Measurements from ENCODE around the gene PLBD2. TPM values are rescaled to one million over a fixed set of nuclear protein-coding genes. Genes with fewer than 3 reads are reported as not detected.

The PLBD2 gene
- polyA plus RNA-seq, 6 donors from 2014 or later = 1.4 to 6.0 (median 2.6) TPM

- ATAC-seq (ENCODE audit: low read depth in 2 of 2) (no peak), DNase-seq (no peak)
- H3K27me3 Mint-ChIP-seq = peaks cover 5 to 33% (median 18%) of the 10 kb centered on the region in 3 donors
- peaks cover 0 to 7% (median 2%) of the 10 kb centered on the region in 7 donors for H3K9me3 Mint-ChIP-seq
- no peak overlapping the region for H3K4me3 Mint-ChIP-seq
- H3K36me3 Mint-ChIP-seq = no peaks in the 10 kb centered on the region
- peaks cover 0 to 11% (median 0%) of the 10 kb centered on the region in 3 donors for H3K4me1 Mint-ChIP-seq
- H3K27ac Mint-ChIP-seq = peak overlapping the region in 1 of 6 donors; percentile 82
Observed at GRCh38 chr12:113396828-113397496, 38.6 kb downstream of the PLBD2 start.

- Mint-ChIP-seq H3K36me3 (no peaks in the 10 kb centered on the region), H3K9me3 (peaks cover 0 to 7% (median 2%) of the 10 kb centered on the region in 7 donors), H3K27me3 (peaks cover 5 to 40% (median 18%) of the 10 kb centered on the region in 3 donors), H3K4me3 (no peak overlapping the region), H3K4me1 (peaks cover 0 to 11% (median 0%) of the 10 kb centered on the region in 3 donors), H3K27ac (peak overlapping the region in 2 of 6 donors; percentile 29 to 82)
- DNase-seq = no peak
- ATAC-seq (ENCODE audit: low read depth in 2 of 2) = no peak
Observed at GRCh38 chr12:113397497-113398197, 39.3 kb downstream of the PLBD2 start.

GRCh38 chr12:113398346-113399290 is 40.2 kb downstream of the PLBD2 start:
- Mint-ChIP-seq H3K9me3 (peaks cover 0 to 7% (median 2%) of the 10 kb centered on the region in 7 donors), H3K4me1 (peaks cover 0 to 11% (median 0%) of the 10 kb centered on the region in 3 donors), H3K27me3 (peaks cover 5 to 41% (median 18%) of the 10 kb centered on the region in 3 donors), H3K4me3 (no peak overlapping the region), H3K36me3 (no peaks in the 10 kb centered on the region), H3K27ac (no peak overlapping the region)
- no peak for DNase-seq
- ATAC-seq (ENCODE audit: low read depth in 2 of 2) = no peak

GRCh38 chr12:113399490-113399889 is 41.1 kb downstream of the PLBD2 start:
- Mint-ChIP-seq H3K36me3 (no peaks in the 10 kb centered on the region), H3K4me3 (no peak overlapping the region), H3K4me1 (peaks cover 0 to 11% (median 0%) of the 10 kb centered on the region in 3 donors), H3K27ac (peak overlapping the region in 1 of 6 donors; percentile 14), H3K27me3 (peaks cover 5 to 47% (median 18%) of the 10 kb centered on the region in 3 donors), H3K9me3 (peaks cover 0 to 7% (median 2%) of the 10 kb centered on the region in 7 donors)
- DNase-seq = no peak
- no peak for ATAC-seq (ENCODE audit: low read depth in 2 of 2)

GRCh38 chr12:113400362-113400761 is 42.0 kb downstream of the PLBD2 start:
- ATAC-seq (ENCODE audit: low read depth in 2 of 2) (no peak), DNase-seq (no peak)
- no peak overlapping the region for H3K4me3 Mint-ChIP-seq
- peaks cover 0 to 5% (median 1%) of the 10 kb centered on the region in 7 donors for H3K9me3 Mint-ChIP-seq
- H3K4me1 Mint-ChIP-seq = peaks cover 0 to 13% (median 0%) of the 10 kb centered on the region in 3 donors
- H3K27ac Mint-ChIP-seq = peak overlapping the region in 1 of 6 donors; percentile 67
- H3K27me3 Mint-ChIP-seq = peaks cover 5 to 47% (median 18%) of the 10 kb centered on the region in 3 donors
- no peaks in the 10 kb centered on the region for H3K36me3 Mint-ChIP-seq

- H3K27me3 Mint-ChIP-seq = peaks cover 5 to 47% (median 18%) of the 10 kb centered on the region in 3 donors
- no peak for ATAC-seq (ENCODE audit: low read depth in 2 of 2)
- H3K4me1 Mint-ChIP-seq = peaks cover 0 to 17% (median 0%) of the 10 kb centered on the region in 3 donors
- H3K9me3 Mint-ChIP-seq = peaks cover 0 to 2% (median 0%) of the 10 kb centered on the region in 7 donors
- H3K4me3 Mint-ChIP-seq = no peak overlapping the region
- H3K27ac Mint-ChIP-seq = no peak overlapping the region
- no peak for DNase-seq
- H3K36me3 Mint-ChIP-seq = no peaks in the 10 kb centered on the region
Observed at GRCh38 chr12:113401066-113402000, 42.9 kb downstream of the PLBD2 start.

- Mint-ChIP-seq H3K9me3 (no peaks in the 10 kb centered on the region), H3K27ac (no peak overlapping the region), H3K27me3 (peaks cover 5 to 42% (median 12%) of the 10 kb centered on the region in 3 donors), H3K4me1 (peaks cover 0 to 15% (median 0%) of the 10 kb centered on the region in 3 donors), H3K4me3 (no peak overlapping the region), H3K36me3 (no peaks in the 10 kb centered on the region)
- DNase-seq (no peak), ATAC-seq (ENCODE audit: low read depth in 2 of 2) (no peak)
Observed at GRCh38 chr12:113402586-113403260, 44.3 kb downstream of the PLBD2 start.

- H3K27ac Mint-ChIP-seq = peak within 1 kb of the TSS in 2 of 6 donors; percentile 34 to 39
- H3K36me3 Mint-ChIP-seq = no peaks in the 10 kb centered on the region
- H3K4me3 Mint-ChIP-seq = no peak within 1 kb of the TSS
- peaks cover 8 to 33% (median 9%) of the 10 kb centered on the region in 3 donors for H3K27me3 Mint-ChIP-seq
- no peak for DNase-seq
- peaks cover 0 to 13% (median 0%) of the 10 kb centered on the region in 3 donors for H3K4me1 Mint-ChIP-seq
- no peak for ATAC-seq (ENCODE audit: low read depth in 2 of 2)
- H3K9me3 Mint-ChIP-seq = no peaks in the 10 kb centered on the region
Observed at GRCh38 chr12:113403435-113404415, 45.3 kb downstream of the PLBD2 start, which contains the start of gene SDS. SDS (minus strand) TSS chr12:113403887; CDS start chr12:113399708, 4,179 bp downstream.

- peaks cover 0 to 6% (median 0%) of the 10 kb centered on the region in 3 donors for H3K4me1 Mint-ChIP-seq
- H3K36me3 Mint-ChIP-seq = no peaks in the 10 kb centered on the region
- DNase-seq (no peak), ATAC-seq (ENCODE audit: low read depth in 2 of 2) (no peak)
- H3K4me3 Mint-ChIP-seq = no peak overlapping the region
- H3K27ac Mint-ChIP-seq = peak overlapping the region in 1 of 6 donors; percentile 2
- H3K27me3 Mint-ChIP-seq = peaks cover 8 to 30% (median 13%) of the 10 kb centered on the region in 3 donors
- no peaks in the 10 kb centered on the region for H3K9me3 Mint-ChIP-seq
Observed at GRCh38 chr12:113405694-113406093, 47.3 kb downstream of the PLBD2 start.

- Mint-ChIP-seq H3K9me3 (no peaks in the 10 kb centered on the region), H3K27me3 (peaks cover 13 to 28% (median 27%) of the 10 kb centered on the region in 3 donors), H3K4me3 (no peak overlapping the region), H3K27ac (peak overlapping the region in 3 of 6 donors; percentile 6 to 69 (median 56)), H3K36me3 (no peaks in the 10 kb centered on the region), H3K4me1 (peaks cover 0 to 6% (median 2%) of the 10 kb centered on the region in 3 donors)
- DNase-seq (no peak), ATAC-seq (ENCODE audit: low read depth in 2 of 2) (no peak)
Observed at GRCh38 chr12:113407931-113408600, 49.7 kb downstream of the PLBD2 start.

All from naive B cell (primary cell).